K562 (cell line): ENCODE measurements around the gene CYBRD1. TPM values are rescaled to one million over a fixed set of nuclear protein-coding genes. Genes with fewer than 3 reads are reported as not detected.

Experiments used
- DACH1 ChIP-seq: fragments of 450-650 bp; IDR thresholded peaks from 2 replicates; pipeline ENCODE4 v1.6.1; 2018; ENCODE audit not compliant: partially characterized antibody
- EGR1 ChIP-seq: fragments of 450-650 bp; conservative IDR thresholded peaks from 2 replicates; pipeline ENCODE4 v1.6.1; 2017; ENCODE audit warnings: mild to moderate bottlenecking
- ELF1 ChIP-seq: fragments of 200-800 bp; sonication (Bioruptor generic); IDR thresholded peaks from 2 replicates; pipeline ENCODE4 v1.6.1; 2016; ENCODE audit warnings: missing genetic modification characterization, missing compliant biosample characterization
- GTF2B ChIP-seq: IDR thresholded peaks from 2 replicates; pipeline ENCODE4 v1.6.1; 2011; ENCODE audit not compliant: insufficient read length; ENCODE audit errors: extremely low read depth
- JUND ChIP-seq, 2 experiments: IDR thresholded peaks; 2 replicates in 1 of 2; 3 replicates in 1 of 2; pipeline ENCODE4 v1.6.1; 2011; ENCODE audit warnings: borderline replicate concordance in 2 of 2, low read depth in 2 of 2, low read length in 2 of 2, improper control_type of control experiment in 1 of 2, missing biosample characterization in 1 of 2, missing genetic modification characterization in 1 of 2, missing genetic modification reagents in 1 of 2
- MAFG ChIP-seq: fragments of 450-650 bp; conservative IDR thresholded peaks from 2 replicates; pipeline ENCODE4 v1.6.1; 2016; ENCODE audit warnings: missing genetic modification characterization, missing compliant biosample characterization
- MCM2 ChIP-seq: fragments of 450-650 bp; IDR thresholded peaks from 2 replicates; pipeline ENCODE4 v1.6.1; 2017; ENCODE audit warnings: low read depth, mild to moderate bottlenecking
- PHF21A ChIP-seq: fragments of 450-650 bp; IDR thresholded peaks from 2 replicates; pipeline ENCODE4 v1.6.1; 2017; ENCODE audit warnings: low read depth, borderline replicate concordance
- PPARD ChIP-seq: fragments of 250-450 bp; sonication (Bioruptor Pico); IDR thresholded peaks from 2 replicates; pipeline ENCODE4 v1.8.0; 2022; ENCODE audit warnings: inconsistent platforms, mild to moderate bottlenecking, moderate library complexity
- PURB ChIP-seq: sonication (generic); formaldehyde crosslinking; IDR thresholded peaks from 2 replicates; pipeline ENCODE4 v1.9.0; 2021; ENCODE audit warnings: low read depth, mild to moderate bottlenecking, missing genetic modification reagents
- RNF2 ChIP-seq: sonication (generic); IDR thresholded peaks from 2 replicates; pipeline ENCODE4 v1.6.1; 2016
- SMARCE1 ChIP-seq: fragments of 450-650 bp; IDR thresholded peaks from 2 replicates; pipeline ENCODE4 v1.7.1; 2016; ENCODE audit warnings: mild to moderate bottlenecking
- TAF7 ChIP-seq: fragments of 450-650 bp; IDR thresholded peaks from 2 replicates; pipeline ENCODE4 v1.6.1; 2016; ENCODE audit warnings: missing genetic modification characterization, missing compliant biosample characterization
- TCF7 ChIP-seq: sonication (generic); IDR thresholded peaks from 2 replicates; pipeline ENCODE4 v1.6.1; 2016; ENCODE audit warnings: antibody characterized with exemption, borderline replicate concordance
- ZBTB7A ChIP-seq: IDR thresholded peaks from 2 replicates; pipeline ENCODE4 v1.6.1; 2011; ENCODE audit warnings: low read depth, mild to moderate bottlenecking, low read length, moderate library complexity, borderline replicate concordance; ENCODE audit not compliant: control insufficient read depth
- ZC3H8 ChIP-seq: fragments of 450-650 bp; IDR thresholded peaks from 2 replicates; pipeline ENCODE4 v1.6.1; 2017
- ZNF589 ChIP-seq: fragments of 200-800 bp; sonication (Bioruptor generic); IDR thresholded peaks from 2 replicates; pipeline ENCODE4 v1.6.1; 2016; ENCODE audit warnings: low read depth, missing genetic modification characterization, missing compliant biosample characterization
- ZNF655 ChIP-seq: fragments of 250-450 bp; sonication (Bioruptor Pico); IDR thresholded peaks from 2 replicates; pipeline ENCODE4 v1.5.0; 2021
- polyA plus RNA-seq, 8 experiments: library from polyadenylated mRNA; depleted of rRNA in 4 of 8; stranded (reverse) in 5 of 8; unstranded in 3 of 8; fragments of >200 nt; fragmentation: Nextera tagmentation in 2 of 8; fragmentation: Illumina TruSeq in 1 of 8; extraction: Ambion mirVana in 2 of 8; extraction: Trizol in 1 of 8; gene quantifications; 2 replicates each; pipeline versions ENCODE4 v1.2.1 to v1.2.3, GENCODE V29; 2011 to 2014; ENCODE audit warnings: inconsistent platforms in 1 of 8, missing spikeins in 1 of 8
- total RNA-seq, 7 experiments: library from RNA; depleted of rRNA in 6 of 7; stranded (reverse); fragments of >200 nt in 6 of 7; fragmentation: Illumina TruSeq in 2 of 7; extraction: Trizol in 2 of 7; gene quantifications; 2 replicates each; pipeline versions ENCODE4 v1.2.1 to v1.2.3, GENCODE V29; 2011 to 2021; ENCODE audit warnings: low replicate concordance in 1 of 7
- TF ChIP-seq, protein P1 (sequence below): fragments of 250-450 bp; sonication (Bioruptor Pico); IDR thresholded peaks from 2 replicates; pipeline ENCODE4 v1.8.0; 2022; ENCODE audit warnings: inconsistent platforms
- TF ChIP-seq, protein P2 (sequence below): fragments of 250-450 bp; sonication (Bioruptor Pico); IDR thresholded peaks from 2 replicates; pipeline ENCODE4 v1.9.0; 2021; ENCODE audit warnings: mild to moderate bottlenecking, inconsistent platforms
- TF ChIP-seq, protein P3 (sequence below): fragments of 250-450 bp; sonication (Bioruptor Pico); IDR thresholded peaks from 2 replicates; pipeline ENCODE4 v1.5.0; 2022; ENCODE audit warnings: mild to moderate bottlenecking

CYBRD1 gene
- total and polyA plus RNA-seq, 9 of the 15 experiments (the other 6 are each of a cell fraction or from before 2014, with no cell fraction given) = 9.6 to 22.4 (median 15.6) TPM

GRCh38 chr2:171531291-171531690 is 9.0 kb downstream of the CYBRD1 start (continued):
- TF ChIP-seq ZNF589 (CRISPR knock-in tag) = no peak
- no peak for TF ChIP-seq GTF2B
- no peak for TF ChIP-seq ELF1 (tag)
- TF ChIP-seq TAF7 (tag) = no peak
- TF ChIP-seq, protein P1, sequence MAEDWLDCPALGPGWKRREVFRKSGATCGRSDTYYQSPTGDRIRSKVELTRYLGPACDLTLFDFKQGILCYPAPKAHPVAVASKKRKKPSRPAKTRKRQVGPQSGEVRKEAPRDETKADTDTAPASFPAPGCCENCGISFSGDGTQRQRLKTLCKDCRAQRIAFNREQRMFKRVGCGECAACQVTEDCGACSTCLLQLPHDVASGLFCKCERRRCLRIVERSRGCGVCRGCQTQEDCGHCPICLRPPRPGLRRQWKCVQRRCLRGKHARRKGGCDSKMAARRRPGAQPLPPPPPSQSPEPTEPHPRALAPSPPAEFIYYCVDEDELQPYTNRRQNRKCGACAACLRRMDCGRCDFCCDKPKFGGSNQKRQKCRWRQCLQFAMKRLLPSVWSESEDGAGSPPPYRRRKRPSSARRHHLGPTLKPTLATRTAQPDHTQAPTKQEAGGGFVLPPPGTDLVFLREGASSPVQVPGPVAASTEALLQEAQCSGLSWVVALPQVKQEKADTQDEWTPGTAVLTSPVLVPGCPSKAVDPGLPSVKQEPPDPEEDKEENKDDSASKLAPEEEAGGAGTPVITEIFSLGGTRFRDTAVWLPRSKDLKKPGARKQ (CRISPR knock-in tag) = no peak
- no peak for TF ChIP-seq MAFG (tag)
- TF ChIP-seq, protein P2, sequence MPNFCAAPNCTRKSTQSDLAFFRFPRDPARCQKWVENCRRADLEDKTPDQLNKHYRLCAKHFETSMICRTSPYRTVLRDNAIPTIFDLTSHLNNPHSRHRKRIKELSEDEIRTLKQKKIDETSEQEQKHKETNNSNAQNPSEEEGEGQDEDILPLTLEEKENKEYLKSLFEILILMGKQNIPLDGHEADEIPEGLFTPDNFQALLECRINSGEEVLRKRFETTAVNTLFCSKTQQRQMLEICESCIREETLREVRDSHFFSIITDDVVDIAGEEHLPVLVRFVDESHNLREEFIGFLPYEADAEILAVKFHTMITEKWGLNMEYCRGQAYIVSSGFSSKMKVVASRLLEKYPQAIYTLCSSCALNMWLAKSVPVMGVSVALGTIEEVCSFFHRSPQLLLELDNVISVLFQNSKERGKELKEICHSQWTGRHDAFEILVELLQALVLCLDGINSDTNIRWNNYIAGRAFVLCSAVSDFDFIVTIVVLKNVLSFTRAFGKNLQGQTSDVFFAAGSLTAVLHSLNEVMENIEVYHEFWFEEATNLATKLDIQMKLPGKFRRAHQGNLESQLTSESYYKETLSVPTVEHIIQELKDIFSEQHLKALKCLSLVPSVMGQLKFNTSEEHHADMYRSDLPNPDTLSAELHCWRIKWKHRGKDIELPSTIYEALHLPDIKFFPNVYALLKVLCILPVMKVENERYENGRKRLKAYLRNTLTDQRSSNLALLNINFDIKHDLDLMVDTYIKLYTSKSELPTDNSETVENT = no peak
- TF ChIP-seq RNF2 = no peak
- TF ChIP-seq ZBTB7A = peak; percentile 21; the same call in 1 of the 2 replicates
- no peak for TF ChIP-seq PPARD (CRISPR knock-in tag)
- TF ChIP-seq DACH1 = no peak
- TF ChIP-seq, protein P3, sequence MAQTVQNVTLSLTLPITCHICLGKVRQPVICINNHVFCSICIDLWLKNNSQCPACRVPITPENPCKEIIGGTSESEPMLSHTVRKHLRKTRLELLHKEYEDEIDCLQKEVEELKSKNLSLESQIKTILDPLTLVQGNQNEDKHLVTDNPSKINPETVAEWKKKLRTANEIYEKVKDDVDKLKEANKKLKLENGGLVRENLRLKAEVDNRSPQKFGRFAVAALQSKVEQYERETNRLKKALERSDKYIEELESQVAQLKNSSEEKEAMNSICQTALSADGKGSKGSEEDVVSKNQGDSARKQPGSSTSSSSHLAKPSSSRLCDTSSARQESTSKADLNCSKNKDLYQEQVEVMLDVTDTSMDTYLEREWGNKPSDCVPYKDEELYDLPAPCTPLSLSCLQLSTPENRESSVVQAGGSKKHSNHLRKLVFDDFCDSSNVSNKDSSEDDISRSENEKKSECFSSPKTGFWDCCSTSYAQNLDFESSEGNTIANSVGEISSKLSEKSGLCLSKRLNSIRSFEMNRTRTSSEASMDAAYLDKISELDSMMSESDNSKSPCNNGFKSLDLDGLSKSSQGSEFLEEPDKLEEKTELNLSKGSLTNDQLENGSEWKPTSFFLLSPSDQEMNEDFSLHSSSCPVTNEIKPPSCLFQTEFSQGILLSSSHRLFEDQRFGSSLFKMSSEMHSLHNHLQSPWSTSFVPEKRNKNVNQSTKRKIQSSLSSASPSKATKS (CRISPR knock-in tag) = no peak
- TF ChIP-seq EGR1 = no peak
- no peak for TF ChIP-seq ZC3H8
- 0 out of 2 replicates have a peak, but pooled peaks have one; percentile 19 for TF ChIP-seq SMARCE1
- no peak for TF ChIP-seq TCF7
- TF ChIP-seq JUND (IDR thresholded peaks at IDR 0.05; ENCODE audit: borderline replicate concordance, low read depth, low read length) = peak; percentile 36; the same call in 1 of the 2 replicates
- no peak for TF ChIP-seq JUND (tag; IDR thresholded peaks at IDR 0.05; ENCODE audit: borderline replicate concordance, low read depth, low read length)
- TF ChIP-seq ZNF655 (CRISPR knock-in tag) = no peak
- no peak for TF ChIP-seq MCM2
- TF ChIP-seq PHF21A = no peak
- no peak for TF ChIP-seq PURB (CRISPR knock-in tag)
